ENCODE results near the gene PAPPA2.

PAPPA2 gene

GRCh38 chr1:176773038-176773437 lies 310.1 kb downstream of the PAPPA2 start:
- DNase-seq, result no peak

GRCh38 chr1:176774224-176774623 lies 311.2 kb downstream of the PAPPA2 start:
- no peak for DNase-seq

GRCh38 chr1:176775378-176775777 lies 312.4 kb downstream of the PAPPA2 start:
- DNase-seq, result no peak

- DNase-seq, result no peak
These were observed 313.0 kb downstream of the PAPPA2 start for GRCh38 chr1:176775996-176776395.

- DNase-seq, result no peak
These were observed 315.1 kb downstream of the PAPPA2 start for GRCh38 chr1:176778056-176778455.

- no peak for DNase-seq
These were observed 317.0 kb downstream of the PAPPA2 start for GRCh38 chr1:176779992-176780328.

- no peak for DNase-seq
These were observed 320.3 kb downstream of the PAPPA2 start for GRCh38 chr1:176783309-176783708.

GRCh38 chr1:176785056-176785455 lies 322.1 kb downstream of the PAPPA2 start:
- no peak for DNase-seq

- DNase-seq, result no peak
These were observed 322.8 kb downstream of the PAPPA2 start for GRCh38 chr1:176785791-176786190.

GRCh38 chr1:176786274-176786673 lies 323.3 kb downstream of the PAPPA2 start:
- DNase-seq, result no peak

- no peak for DNase-seq
These were observed 326.7 kb downstream of the PAPPA2 start for GRCh38 chr1:176789571-176790090.

- peak; percentile 52 for DNase-seq
These were observed 327.8 kb downstream of the PAPPA2 start for GRCh38 chr1:176790786-176791185.

- no peak for DNase-seq
These were observed 328.9 kb downstream of the PAPPA2 start for GRCh38 chr1:176791906-176792305.

- no peak for DNase-seq
These were observed 332.0 kb downstream of the PAPPA2 start for GRCh38 chr1:176794897-176795508.

GRCh38 chr1:176795929-176796328 lies 333.0 kb downstream of the PAPPA2 start:
- DNase-seq, result no peak

- DNase-seq, result no peak
These were observed 333.6 kb downstream of the PAPPA2 start for GRCh38 chr1:176796583-176796982.

- no peak for DNase-seq
These were observed 336.4 kb downstream of the PAPPA2 start for GRCh38 chr1:176799327-176799726.

- no peak for DNase-seq
These were observed 338.1 kb downstream of the PAPPA2 start for GRCh38 chr1:176800978-176801513.

- peak; percentile 85 for DNase-seq
These were observed 338.6 kb downstream of the PAPPA2 start for GRCh38 chr1:176801514-176802020.

- DNase-seq, result no peak
These were observed 339.3 kb downstream of the PAPPA2 start for GRCh38 chr1:176802316-176802715.

GRCh38 chr1:176803042-176803441 lies 340.1 kb downstream of the PAPPA2 start:
- DNase-seq, result no peak

- no peak for DNase-seq
These were observed 340.6 kb downstream of the PAPPA2 start for GRCh38 chr1:176803596-176803995.

- no peak for DNase-seq
These were observed 346.3 kb downstream of the PAPPA2 start for GRCh38 chr1:176809292-176809691.

- no peak for DNase-seq
These were observed 348.7 kb downstream of the PAPPA2 start for GRCh38 chr1:176811511-176812288.
